Stomach (tissue), 4 donors: ENCODE measurements around the gene UBAP2.

Source experiments
- EP300 ChIP-seq: sonication (generic); formaldehyde crosslinking; IDR thresholded peaks from one replicate; pipeline ENCODE4 v1.6.1; 2017; ENCODE audit warnings: antibody characterized with exemption
- POLR2A ChIP-seq, 4 donors: fragments of 450-650 bp; IDR thresholded peaks; one replicate each; pipeline ENCODE4 v1.6.1; 2016; ENCODE audit warnings: antibody characterized with exemption in 4 of 4, control low read depth in 2 of 4, mild to moderate bottlenecking in 1 of 4, moderate library complexity in 1 of 4
- POLR2AphosphoS5 ChIP-seq, 3 donors: sonication (generic); formaldehyde crosslinking; IDR thresholded peaks; one replicate each; pipeline ENCODE4 v1.6.1; 2016; ENCODE audit warnings: antibody characterized with exemption in 3 of 3
- TF ChIP-seq, protein P1 (sequence below), 7 experiments: fragments of 450-650 bp in 4 of 7; fragments of 200-600 bp in 3 of 7; sonication (generic) in 3 of 7; IDR thresholded peaks; one replicate each; pipeline ENCODE4 v1.5.1; 2016 to 2019; ENCODE audit warnings: antibody characterized with exemption in 7 of 7, control low read depth in 2 of 7, mild to moderate bottlenecking in 1 of 7

DNA sequence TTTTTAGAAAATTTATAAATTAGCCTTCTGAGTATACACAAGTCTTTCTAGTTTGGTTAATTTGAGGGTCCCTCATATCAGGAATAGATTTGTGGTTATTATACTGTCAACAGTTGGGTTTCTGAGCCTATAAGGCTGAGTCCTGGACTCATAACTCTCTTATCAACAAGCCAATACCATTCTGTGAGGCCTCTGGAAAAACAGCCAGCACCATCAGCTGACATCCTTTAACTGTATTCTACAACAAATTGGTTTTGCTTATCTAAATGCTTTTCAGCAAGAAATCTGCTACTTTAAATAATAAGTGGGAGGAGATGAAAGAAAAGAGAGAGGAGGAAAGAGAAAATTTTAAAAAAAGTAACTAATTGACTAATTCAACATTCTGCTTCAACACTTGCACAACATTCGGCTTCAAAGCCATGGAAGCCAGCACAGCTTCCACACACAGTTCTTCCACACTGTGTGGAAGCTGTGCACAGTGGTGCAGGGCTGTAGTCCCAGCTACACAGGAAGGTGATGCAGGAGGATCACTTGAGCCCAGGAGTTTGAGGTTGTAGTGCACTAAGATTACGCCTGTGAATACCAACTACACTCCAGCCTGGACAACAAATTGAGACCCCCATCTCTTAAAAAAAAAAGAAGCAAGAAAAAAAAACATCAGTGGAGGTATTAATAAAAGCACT lies 84.5 kb downstream of the UBAP2 start:
- TF ChIP-seq, protein P1, sequence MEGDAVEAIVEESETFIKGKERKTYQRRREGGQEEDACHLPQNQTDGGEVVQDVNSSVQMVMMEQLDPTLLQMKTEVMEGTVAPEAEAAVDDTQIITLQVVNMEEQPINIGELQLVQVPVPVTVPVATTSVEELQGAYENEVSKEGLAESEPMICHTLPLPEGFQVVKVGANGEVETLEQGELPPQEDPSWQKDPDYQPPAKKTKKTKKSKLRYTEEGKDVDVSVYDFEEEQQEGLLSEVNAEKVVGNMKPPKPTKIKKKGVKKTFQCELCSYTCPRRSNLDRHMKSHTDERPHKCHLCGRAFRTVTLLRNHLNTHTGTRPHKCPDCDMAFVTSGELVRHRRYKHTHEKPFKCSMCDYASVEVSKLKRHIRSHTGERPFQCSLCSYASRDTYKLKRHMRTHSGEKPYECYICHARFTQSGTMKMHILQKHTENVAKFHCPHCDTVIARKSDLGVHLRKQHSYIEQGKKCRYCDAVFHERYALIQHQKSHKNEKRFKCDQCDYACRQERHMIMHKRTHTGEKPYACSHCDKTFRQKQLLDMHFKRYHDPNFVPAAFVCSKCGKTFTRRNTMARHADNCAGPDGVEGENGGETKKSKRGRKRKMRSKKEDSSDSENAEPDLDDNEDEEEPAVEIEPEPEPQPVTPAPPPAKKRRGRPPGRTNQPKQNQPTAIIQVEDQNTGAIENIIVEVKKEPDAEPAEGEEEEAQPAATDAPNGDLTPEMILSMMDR (IDR thresholded peaks at IDR 0.05) = no peak
- TF ChIP-seq POLR2A (IDR thresholded peaks at IDR 0.05) (no peak), POLR2AphosphoS5 (IDR thresholded peaks at IDR 0.05) (no peak), EP300 (no peak)
